Effector memory CD8-positive, alpha-beta T cell (primary cell): ENCODE results near the gene BICC1.

Source experiments
- ATAC-seq: fragments of 150-1000 bp; cut with Tn5 transposase; replicated peaks from 2 replicates; pipeline ENCODE4 v1.10.0; 2021; ENCODE audit warnings: mild to moderate bottlenecking, moderate library complexity
- DNase-seq, 3 experiments: peaks; one replicate each; pipeline ENCODE4 v3.0.0; 2021
- H3K27ac Mint-ChIP-seq, 2 donors: one replicate each; pipeline ENCODE4 v1.8.0; 2022; ENCODE audit warnings: mild to moderate bottlenecking in 2 of 2, mixed read lengths in 2 of 2, moderate library complexity in 2 of 2
- H3K27me3 Mint-ChIP-seq, 2 donors: one replicate each; pipeline ENCODE4 v1.8.0; 2022; ENCODE audit warnings: mixed read lengths in 2 of 2
- H3K36me3 Mint-ChIP-seq: one replicate; pipeline ENCODE4 v1.8.0; 2022; ENCODE audit warnings: mild to moderate bottlenecking, moderate library complexity, mixed read lengths; ENCODE audit not compliant: insufficient read depth
- H3K4me1 Mint-ChIP-seq, 2 donors: one replicate each; pipeline ENCODE4 v1.8.0; 2022; ENCODE audit warnings: low read depth in 2 of 2, mixed read lengths in 2 of 2
- H3K4me3 Mint-ChIP-seq, 2 donors: one replicate each; pipeline ENCODE4 v1.8.0; 2022; ENCODE audit warnings: mild to moderate bottlenecking in 2 of 2, mixed read lengths in 2 of 2, moderate library complexity in 2 of 2
- H3K9me3 Mint-ChIP-seq, 2 donors: one replicate each; pipeline ENCODE4 v1.8.0; 2022; ENCODE audit warnings: mixed read lengths in 2 of 2

Gene BICC1

DNA sequence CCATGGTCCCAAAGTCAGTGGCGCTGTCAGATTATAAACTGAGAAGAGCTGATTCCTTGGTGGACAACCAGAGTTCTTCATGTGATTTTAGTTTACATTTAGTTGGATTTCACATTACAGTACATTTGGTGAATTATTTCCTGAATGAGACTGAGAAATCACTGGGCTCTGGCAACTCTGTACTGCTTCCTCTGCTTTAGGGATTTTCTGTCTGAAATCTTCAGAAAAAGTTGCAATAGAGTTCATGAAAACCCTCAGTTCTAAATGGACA is 242.6 kb downstream of the BICC1 start:
- H3K9me3 Mint-ChIP-seq, result no peaks in the 10 kb centered on the region
- no peak for DNase-seq
- ATAC-seq, result no peak
- H3K27me3 Mint-ChIP-seq, result no peaks in the 10 kb centered on the region
- no peak overlapping the region for H3K27ac Mint-ChIP-seq
- H3K4me3 Mint-ChIP-seq, result no peak overlapping the region
- H3K36me3 Mint-ChIP-seq, result peaks cover 4% of the 10 kb centered on the region
- H3K4me1 Mint-ChIP-seq, result no peaks in the 10 kb centered on the region

DNA sequence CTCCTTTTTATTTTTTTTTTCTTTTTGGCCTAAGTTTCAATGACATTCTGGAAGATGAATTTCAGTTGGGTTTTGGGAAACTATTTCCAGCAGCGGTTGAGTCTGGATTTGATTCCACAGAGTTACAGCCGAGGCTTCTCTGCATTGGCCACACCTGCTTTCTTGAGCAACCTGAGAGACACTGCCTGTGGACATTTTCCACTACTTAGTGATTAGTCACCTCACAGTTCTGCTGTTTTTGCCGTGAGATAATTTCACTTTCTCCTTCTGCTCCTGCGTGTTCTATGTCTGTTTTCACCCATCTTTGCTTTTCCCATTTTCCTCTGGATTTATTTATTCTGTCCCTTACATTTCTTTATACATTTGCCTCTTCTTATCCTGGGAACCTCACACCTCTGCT is 243.0 kb downstream of the BICC1 start:
- Mint-ChIP-seq H3K27ac (no peak overlapping the region), H3K27me3 (no peaks in the 10 kb centered on the region), H3K36me3 (peaks cover 4% of the 10 kb centered on the region), H3K4me3 (no peak overlapping the region), H3K9me3 (no peaks in the 10 kb centered on the region), H3K4me1 (no peaks in the 10 kb centered on the region)
- DNase-seq (no peak), ATAC-seq (no peak)

DNA sequence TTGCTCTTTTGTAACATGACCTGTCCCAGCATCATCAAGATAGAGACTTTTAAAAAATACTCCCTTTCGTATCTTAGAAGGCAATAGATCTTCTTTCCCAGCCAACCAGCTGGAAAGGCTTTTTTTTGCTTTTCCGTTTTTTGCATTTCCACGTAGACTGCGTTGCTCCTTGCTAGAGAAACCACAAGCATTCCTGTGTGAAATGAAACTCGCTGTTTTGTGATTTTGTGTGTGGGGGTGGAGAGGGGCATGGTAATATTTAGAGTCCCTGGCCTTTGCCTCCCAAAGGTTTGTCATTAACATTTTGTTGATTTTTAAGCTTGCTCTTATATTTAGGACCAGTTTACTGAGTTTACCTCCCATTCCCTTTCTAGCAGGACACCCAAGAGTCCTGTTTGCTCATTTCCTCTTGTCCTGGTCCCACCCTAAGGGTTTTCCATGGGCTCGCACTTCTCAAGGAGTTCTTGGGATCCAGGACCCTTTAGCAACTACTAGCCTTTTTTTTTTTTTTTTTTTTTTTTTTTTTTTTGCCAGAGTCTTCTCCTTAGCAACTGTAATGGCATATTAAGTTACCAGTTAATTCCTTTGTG is 243.6 kb downstream of the BICC1 start:
- Mint-ChIP-seq H3K27ac (no peak overlapping the region), H3K4me1 (no peaks in the 10 kb centered on the region), H3K9me3 (no peaks in the 10 kb centered on the region), H3K27me3 (no peaks in the 10 kb centered on the region), H3K36me3 (peaks cover 4% of the 10 kb centered on the region), H3K4me3 (no peak overlapping the region)
- DNase-seq, result no peak
- no peak for ATAC-seq

DNA sequence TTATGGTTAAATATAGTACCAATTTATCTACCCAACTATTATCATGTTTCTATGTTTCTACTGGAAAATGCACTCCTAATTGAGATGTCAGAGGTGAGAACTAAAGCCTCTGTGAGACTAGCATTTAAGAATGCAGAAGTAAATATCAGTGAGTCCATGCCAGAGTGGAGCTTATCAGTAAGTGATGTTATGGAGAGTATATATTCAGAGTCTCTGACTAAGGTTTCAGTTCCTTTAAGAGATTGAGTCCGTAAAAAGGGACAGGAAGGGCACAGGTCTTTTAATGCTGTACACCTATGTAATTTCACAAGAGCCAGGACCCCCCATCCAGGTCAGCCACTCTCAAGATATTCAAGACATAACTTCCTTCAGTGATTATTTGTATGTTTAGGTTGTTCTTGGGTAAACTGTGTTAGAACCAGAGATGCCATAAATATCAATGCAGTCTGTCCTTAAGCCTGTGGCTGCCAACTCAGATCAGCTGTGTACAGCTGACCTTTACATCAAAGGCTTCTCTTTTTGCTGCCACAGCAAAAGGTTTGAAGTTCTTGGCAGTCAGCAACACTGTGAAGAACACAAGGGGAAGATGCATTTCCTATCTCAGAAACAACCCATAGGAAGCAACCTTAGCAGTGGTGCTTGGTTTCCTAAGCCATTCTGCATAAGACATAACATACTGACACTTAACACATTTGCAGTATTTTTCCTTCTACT is 244.8 kb downstream of the BICC1 start:
- Mint-ChIP-seq H3K4me1 (no peaks in the 10 kb centered on the region), H3K9me3 (no peaks in the 10 kb centered on the region), H3K27me3 (no peaks in the 10 kb centered on the region), H3K27ac (no peak overlapping the region), H3K4me3 (no peak overlapping the region), H3K36me3 (peaks cover 4% of the 10 kb centered on the region)
- ATAC-seq (no peak), DNase-seq (no peak)

DNA sequence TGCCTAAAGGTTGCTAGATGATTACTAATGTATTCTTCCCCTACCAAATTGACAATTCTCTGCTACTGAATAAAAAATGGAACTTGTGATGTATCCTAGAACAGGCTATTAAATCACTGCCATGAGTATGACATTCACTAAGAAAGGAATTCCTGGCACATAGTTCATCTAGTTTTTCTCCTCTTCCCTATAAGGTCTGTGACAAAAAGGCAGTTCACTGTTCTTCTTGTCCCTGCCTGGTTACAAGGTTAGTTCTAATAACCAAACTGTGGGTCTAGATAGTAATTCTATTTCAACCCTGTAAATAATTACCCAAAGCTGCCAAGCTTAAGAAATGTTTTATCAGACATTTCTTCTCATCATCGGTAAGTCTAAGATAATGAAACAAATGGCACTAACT is 245.6 kb downstream of the BICC1 start:
- ATAC-seq (no peak), DNase-seq (no peak)
- peaks cover 4% of the 10 kb centered on the region for H3K36me3 Mint-ChIP-seq
- H3K4me3 Mint-ChIP-seq, result no peak overlapping the region
- H3K27ac Mint-ChIP-seq, result no peak overlapping the region
- H3K4me1 Mint-ChIP-seq, result no peaks in the 10 kb centered on the region
- no peaks in the 10 kb centered on the region for H3K27me3 Mint-ChIP-seq
- H3K9me3 Mint-ChIP-seq, result no peaks in the 10 kb centered on the region

- Mint-ChIP-seq H3K27me3 (no peaks in the 10 kb centered on the region), H3K9me3 (peaks cover 0 to 2% of the 10 kb centered on the region in 2 donors)
These were observed 251.5 kb downstream of the BICC1 start for GRCh38 chr10:58764087-58764747.

DNA sequence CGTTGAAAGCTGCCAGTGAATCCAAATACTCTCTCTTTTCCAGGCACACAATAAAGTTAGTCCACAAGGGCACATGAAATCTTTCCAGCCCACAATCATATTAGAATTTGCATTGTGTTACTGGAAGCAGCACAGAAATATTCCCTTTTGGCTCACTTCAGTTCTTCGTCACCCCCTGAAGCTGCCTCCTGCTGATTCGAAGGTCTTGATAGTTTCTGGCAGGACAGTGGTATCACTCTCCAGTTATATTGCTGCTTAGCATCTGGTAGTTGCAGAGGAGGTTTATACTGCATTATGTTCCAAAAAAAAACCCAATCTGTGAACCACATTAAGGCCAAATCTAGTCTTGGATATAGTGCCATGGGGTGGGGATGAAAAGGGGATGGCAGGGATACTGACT is 253.2 kb downstream of the BICC1 start:
- ATAC-seq (no peak), DNase-seq (no peak)
- Mint-ChIP-seq H3K27ac (no peak overlapping the region), H3K27me3 (no peaks in the 10 kb centered on the region), H3K4me3 (no peak overlapping the region), H3K4me1 (no peaks in the 10 kb centered on the region), H3K9me3 (peaks cover 0 to 2% of the 10 kb centered on the region in 2 donors), H3K36me3 (no peaks in the 10 kb centered on the region)

More at GRCh38 chr10:58764087-58764747, 251.5 kb downstream of the BICC1 start:
- no peak for ATAC-seq
- Mint-ChIP-seq H3K27ac (no peak overlapping the region), H3K36me3 (peaks cover 4% of the 10 kb centered on the region), H3K4me3 (no peak overlapping the region), H3K4me1 (no peaks in the 10 kb centered on the region)
- DNase-seq, result no peak

GRCh38 chr10:58767652-58768051 is 255.0 kb downstream of the BICC1 start:
- H3K36me3 Mint-ChIP-seq, result no peaks in the 10 kb centered on the region

DNA sequence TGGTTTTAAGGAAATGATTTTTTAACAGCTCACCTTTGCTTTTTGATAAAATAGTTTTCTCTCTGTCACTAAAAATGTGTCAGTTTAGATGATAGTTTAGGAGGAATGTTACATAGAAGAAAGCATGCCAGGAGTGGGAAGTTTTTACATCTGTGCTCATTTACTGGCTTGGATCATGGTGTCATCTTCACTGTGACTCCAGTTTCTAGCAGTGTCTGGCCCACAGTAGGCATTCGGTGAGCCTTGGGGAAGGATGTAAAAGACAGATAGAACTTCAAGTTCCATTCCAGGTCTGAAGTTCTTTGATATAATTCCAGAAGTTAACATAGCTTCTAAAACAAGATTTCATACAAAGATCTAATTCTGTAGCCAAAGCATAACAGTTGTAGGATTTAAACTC is 259.2 kb downstream of the BICC1 start:
- H3K27me3 Mint-ChIP-seq, result no peaks in the 10 kb centered on the region
- H3K36me3 Mint-ChIP-seq, result no peaks in the 10 kb centered on the region
- no peak overlapping the region for H3K27ac Mint-ChIP-seq
- DNase-seq, result no peak
- H3K9me3 Mint-ChIP-seq, result peaks cover 0 to 4% of the 10 kb centered on the region in 2 donors
- no peak for ATAC-seq
- H3K4me3 Mint-ChIP-seq, result no peak overlapping the region
- no peaks in the 10 kb centered on the region for H3K4me1 Mint-ChIP-seq

More at GRCh38 chr10:58767652-58768051, 255.0 kb downstream of the BICC1 start:
- no peak for DNase-seq
- no peak overlapping the region for H3K27ac Mint-ChIP-seq
- H3K27me3 Mint-ChIP-seq, result no peaks in the 10 kb centered on the region
- no peak for ATAC-seq
- H3K9me3 Mint-ChIP-seq, result peaks cover 0 to 2% of the 10 kb centered on the region in 2 donors
- no peak overlapping the region for H3K4me3 Mint-ChIP-seq
- no peaks in the 10 kb centered on the region for H3K4me1 Mint-ChIP-seq

GRCh38 chr10:58772758-58773157 is 260.1 kb downstream of the BICC1 start:
- H3K4me1 Mint-ChIP-seq, result no peaks in the 10 kb centered on the region
- no peak overlapping the region for H3K4me3 Mint-ChIP-seq
- DNase-seq (no peak), ATAC-seq (no peak)
- no peaks in the 10 kb centered on the region for H3K27me3 Mint-ChIP-seq
- H3K27ac Mint-ChIP-seq, result no peak overlapping the region
- peaks cover 0 to 1% of the 10 kb centered on the region in 2 donors for H3K9me3 Mint-ChIP-seq
- no peaks in the 10 kb centered on the region for H3K36me3 Mint-ChIP-seq

GRCh38 chr10:58773341-58773740 is 260.7 kb downstream of the BICC1 start:
- H3K27me3 Mint-ChIP-seq, result no peaks in the 10 kb centered on the region
- H3K4me3 Mint-ChIP-seq, result no peak overlapping the region
- H3K36me3 Mint-ChIP-seq, result no peaks in the 10 kb centered on the region
- ATAC-seq (no peak), DNase-seq (no peak)
- H3K4me1 Mint-ChIP-seq, result no peaks in the 10 kb centered on the region
- peaks cover 0 to 1% of the 10 kb centered on the region in 2 donors for H3K9me3 Mint-ChIP-seq
- H3K27ac Mint-ChIP-seq, result no peak overlapping the region

- Mint-ChIP-seq H3K4me1 (no peaks in the 10 kb centered on the region), H3K9me3 (peaks cover 0 to 1% of the 10 kb centered on the region in 2 donors), H3K4me3 (no peak overlapping the region), H3K27ac (no peak overlapping the region), H3K27me3 (no peaks in the 10 kb centered on the region), H3K36me3 (no peaks in the 10 kb centered on the region)
- ATAC-seq (no peak), DNase-seq (no peak)
These were observed 261.3 kb downstream of the BICC1 start for GRCh38 chr10:58773944-58774343.

GRCh38 chr10:58775960-58776567 is 263.4 kb downstream of the BICC1 start:
- H3K36me3 Mint-ChIP-seq, result no peaks in the 10 kb centered on the region
- peaks cover 0 to 1% of the 10 kb centered on the region in 2 donors for H3K9me3 Mint-ChIP-seq
- no peak overlapping the region for H3K27ac Mint-ChIP-seq
- DNase-seq (no peak), ATAC-seq (no peak)
- no peaks in the 10 kb centered on the region for H3K4me1 Mint-ChIP-seq
- no peak overlapping the region for H3K4me3 Mint-ChIP-seq
- no peaks in the 10 kb centered on the region for H3K27me3 Mint-ChIP-seq
